ENCODE data around the gene COA1.

GRCh38 chr7:43758822-43759683, 29.7 kb upstream of the COA1 start:
- TF ChIP-seq EZH2 (IDR thresholded peaks at IDR 0.05) (no peak), POLR2AphosphoS5 (IDR thresholded peaks at IDR 0.05; ENCODE audit: borderline replicate concordance, low read depth, low read length) (no peak)

Data from SK-N-MC (cell line).